Body of pancreas (tissue), 4 donors: ENCODE data around the gene CLNK. TPM values are rescaled to one million over a fixed set of nuclear protein-coding genes. Genes with fewer than 3 reads are reported as not detected.

Experiments
- ATAC-seq: fragments of 150-250 bp; one replicate; pipeline ENCODE4 v1.9.1; 2016
- DNase-seq, 4 donors: peaks; one replicate each; pipeline ENCODE4 v3.0.0-alpha.2; 2019
- H3K27ac ChIP-seq, 4 donors: fragments of 200-600 bp; sonication (generic); 1 replicate in 3 of 4; 2 replicates in 1 of 4; pipeline versions ENCODE4 v1.5.1 to v1.6.1; 2016 to 2019; ENCODE audit warnings: mild to moderate bottlenecking in 1 of 4, mixed read lengths in 1 of 4, moderate library complexity in 1 of 4
- H3K27me3 ChIP-seq, 2 donors: fragments of 200-600 bp; sonication (generic); one replicate each; pipeline ENCODE4 v1.6.0; 2016; ENCODE audit warnings: mild to moderate bottlenecking in 1 of 2
- H3K36me3 ChIP-seq, 2 donors: fragments of 200-600 bp; sonication (generic); replicated peaks in 1 of 2; 2 replicates each; pipeline ENCODE4 v1.5.1; 2016; ENCODE audit warnings: low read depth in 2 of 2; ENCODE audit not compliant: insufficient read depth in 1 of 2
- H3K4me1 ChIP-seq: fragments of 200-600 bp; sonication (generic); one replicate; pipeline ENCODE4 v1.6.0; 2016
- H3K4me3 ChIP-seq, 2 donors: fragments of 200-600 bp; sonication (generic); 1 replicate in 1 of 2; 2 replicates in 1 of 2; pipeline ENCODE4 v1.5.1; 2016 to 2019
- H3K9me3 ChIP-seq, 3 donors: fragments of 200-600 bp; sonication (generic); 1 replicate in 2 of 3; 2 replicates in 1 of 3; pipeline ENCODE4 v1.5.1; 2016
- CTCF ChIP-seq, 7 experiments: fragments of 450-650 bp in 4 of 7; fragments of 200-600 bp in 3 of 7; sonication (generic) in 3 of 7; IDR thresholded peaks; one replicate each; pipeline ENCODE4 v1.5.1; 2016 to 2019; ENCODE audit warnings: antibody characterized with exemption in 7 of 7
- POLR2A ChIP-seq, 3 donors: fragments of 450-650 bp; IDR thresholded peaks; one replicate each; pipeline ENCODE4 v1.6.1; 2016; ENCODE audit warnings: antibody characterized with exemption in 3 of 3, mild to moderate bottlenecking in 2 of 3
- WGBS, 2 donors: methylation state at CpG; one replicate each; pipeline ENCODE4 v1.1.5; 2017; 5-methylcytosine and 5-hydroxymethylcytosine counted together
- intact Hi-C: fragments of 100-400 bp; cut with DNase I; formaldehyde crosslinking; loops from one replicate; pipeline ENCODE4 v1.15.1; 2023
- total RNA-seq, 2 donors: library from RNA; depleted of rRNA; stranded (reverse); fragments of >200 nt; gene quantifications; one replicate each; pipeline ENCODE4 v1.1.0, GENCODE V29; 2016

Gene CLNK
- total RNA-seq, 2 donors from 2014 or later: 1.0 TPM; not detected in 1

- DNase-seq (no peak), ATAC-seq (no peak)
- TF ChIP-seq POLR2A (IDR thresholded peaks at IDR 0.05): no peak
- TF ChIP-seq CTCF (IDR thresholded peaks at IDR 0.05): no peak
- Histone ChIP-seq H3K4me3 (no peak overlapping the region), H3K9me3 (no peaks in the 10 kb centered on the region), H3K36me3 (no peaks in the 10 kb centered on the region), H3K27ac (no peak overlapping the region), H3K27me3 (no peaks in the 10 kb centered on the region), H3K4me1 (no peaks in the 10 kb centered on the region)
- 47 to 68% methylated on average over 2 of the region's 2 CpGs for WGBS, 2 donors
- intact Hi-C loops: no loop called here
These were observed 130.4 kb downstream of the CLNK start for GRCh38 chr4:10554121-10554520.

GRCh38 chr4:10552591-10553280 is 131.8 kb downstream of the CLNK start:
- no peak for DNase-seq
- Histone ChIP-seq H3K9me3 (no peaks in the 10 kb centered on the region), H3K4me1 (no peaks in the 10 kb centered on the region), H3K27ac (no peak overlapping the region), H3K36me3 (no peaks in the 10 kb centered on the region), H3K27me3 (no peaks in the 10 kb centered on the region), H3K4me3 (no peak overlapping the region)
- intact Hi-C loops: no loop called here
- no peak for ATAC-seq
- 26 to 37% methylated on average over 13 of the region's 13 CpGs for WGBS, 2 donors
- TF ChIP-seq CTCF (IDR thresholded peaks at IDR 0.05): no peak

GRCh38 chr4:10535912-10536311 is 148.7 kb downstream of the CLNK start:
- Histone ChIP-seq H3K4me1 (no peaks in the 10 kb centered on the region), H3K27me3 (no peaks in the 10 kb centered on the region), H3K9me3 (no peaks in the 10 kb centered on the region), H3K4me3 (no peak overlapping the region), H3K27ac (no peak overlapping the region), H3K36me3 (no peaks in the 10 kb centered on the region)
- ATAC-seq (no peak), DNase-seq (no peak)
- intact Hi-C loops: no loop called here
- TF ChIP-seq CTCF (IDR thresholded peaks at IDR 0.05) (no peak), POLR2A (IDR thresholded peaks at IDR 0.05) (no peak)
- 43 to 57% methylated on average over 5 of the region's 5 CpGs for WGBS, 2 donors

- no peaks in the 10 kb centered on the region for H3K27me3 ChIP-seq
- no peaks in the 10 kb centered on the region for H3K4me1 ChIP-seq
- no peak for ATAC-seq
- no peaks in the 10 kb centered on the region for H3K36me3 ChIP-seq
- TF ChIP-seq CTCF (IDR thresholded peaks at IDR 0.05): no peak
- no peak for TF ChIP-seq POLR2A (IDR thresholded peaks at IDR 0.05)
- intact Hi-C loops: no loop called here
- WGBS, 2 donors: 60 to 63% methylated on average over 6 of the region's 6 CpGs
- no peak overlapping the region for H3K4me3 ChIP-seq
- no peak for DNase-seq
- H3K9me3 ChIP-seq: no peaks in the 10 kb centered on the region
- H3K27ac ChIP-seq: no peak overlapping the region
These were observed 149.7 kb downstream of the CLNK start for GRCh38 chr4:10534820-10535219.

- Histone ChIP-seq H3K36me3 (no peaks in the 10 kb centered on the region), H3K27ac (no peak overlapping the region), H3K9me3 (no peaks in the 10 kb centered on the region), H3K4me3 (no peak overlapping the region), H3K27me3 (no peaks in the 10 kb centered on the region), H3K4me1 (no peaks in the 10 kb centered on the region)
- TF ChIP-seq CTCF (IDR thresholded peaks at IDR 0.05) (no peak), POLR2A (IDR thresholded peaks at IDR 0.05) (no peak)
- intact Hi-C loops: no loop called here
- no peak for DNase-seq
- 49 to 51% methylated on average over 2 of the region's 2 CpGs for WGBS, 2 donors
- no peak for ATAC-seq
These were observed 152.4 kb downstream of the CLNK start for GRCh38 chr4:10532155-10532554.
